Stimulated activated CD4-positive, alpha-beta T cell treated with anti-CD3 and anti-CD28 coated beads, Interleukin-1b, Interleukin-23, amount 100 ng/mL, for 4 hours (primary cell): ENCODE results near the gene EEF1AKMT1.
"Not testable (repeated sequence)": the region's sequence is repeated elsewhere in the genome, so short reads cannot be mapped to it uniquely, and the experiment has no call there.

Experiments
- DNase-seq, 2 donors: peaks; one replicate each; pipeline ENCODE4 v3.0.0-alpha.2; 2020; ENCODE audit warnings: low read depth in 2 of 2

EEF1AKMT1 gene

GRCh38 chr13:20778311-20778710 lies 4.5 kb upstream of the EEF1AKMT1 start:
- DNase-seq: no peak

- no peak for DNase-seq
Measured at GRCh38 chr13:20776751-20777150, 3.0 kb upstream of the EEF1AKMT1 start.

GRCh38 chr13:20775961-20776360 lies 2.2 kb upstream of the EEF1AKMT1 start:
- no peak for DNase-seq

- no peak for DNase-seq
Measured at GRCh38 chr13:20774746-20775145, 985 bp upstream of the EEF1AKMT1 start.

GRCh38 chr13:20772401-20773131 lies 1.2 kb downstream of the EEF1AKMT1 start:
- no peak for DNase-seq

- no peak for DNase-seq
Measured at GRCh38 chr13:20769834-20770233, 3.9 kb downstream of the EEF1AKMT1 start.

GRCh38 chr13:20769091-20769490 lies 4.7 kb downstream of the EEF1AKMT1 start:
- no peak for DNase-seq

GRCh38 chr13:20767309-20767943 lies 6.3 kb downstream of the EEF1AKMT1 start:
- no peak for DNase-seq

- no peak for DNase-seq
Measured at GRCh38 chr13:20760872-20761271, 12.9 kb downstream of the EEF1AKMT1 start.

- no peak for DNase-seq
Measured at GRCh38 chr13:20754009-20754408, 19.8 kb downstream of the EEF1AKMT1 start.

GRCh38 chr13:20749377-20749776 lies 24.4 kb downstream of the EEF1AKMT1 start:
- DNase-seq: no peak

- DNase-seq: not testable (repeated sequence)
Measured at GRCh38 chr13:20743830-20744404, 29.8 kb downstream of the EEF1AKMT1 start.

- DNase-seq: no peak
Measured at GRCh38 chr13:20740021-20740420, 33.7 kb downstream of the EEF1AKMT1 start.

- DNase-seq: no peak
Measured at GRCh38 chr13:20738616-20739015, 35.1 kb downstream of the EEF1AKMT1 start.

GRCh38 chr13:20729633-20730585 lies 43.9 kb downstream of the EEF1AKMT1 start:
- DNase-seq: no peak

GRCh38 chr13:20728579-20729311 lies 45.0 kb downstream of the EEF1AKMT1 start:
- no peak for DNase-seq

- no peak for DNase-seq
Measured at GRCh38 chr13:20727856-20728255, 45.9 kb downstream of the EEF1AKMT1 start.

GRCh38 chr13:20721454-20722357 lies 52.1 kb downstream of the EEF1AKMT1 start:
- no peak for DNase-seq

- no peak for DNase-seq
Measured at GRCh38 chr13:20721058-20721453, 52.7 kb downstream of the EEF1AKMT1 start.

- DNase-seq: no peak
Measured at GRCh38 chr13:20720499-20720898, 53.3 kb downstream of the EEF1AKMT1 start.
